Choroid plexus epithelial cell (primary cell): ENCODE data around the gene VTI1A.
"Not testable (repeated sequence)": the region's sequence is repeated elsewhere in the genome, so short reads cannot be mapped to it uniquely, and the experiment has no call there.

Experiments used
- DNase-seq: peaks from one replicate; pipeline ENCODE4 v3.0.0-alpha.2; 2010; ENCODE audit warnings: low read depth
- H3K4me3 ChIP-seq: 2 replicates; pipeline ENCODE4 v1.5.1; 2011; ENCODE audit warnings: low read depth, mild to moderate bottlenecking, control low read depth, low read length, moderate library complexity
- TF ChIP-seq, protein P1 (sequence below): conservative IDR thresholded peaks from 2 replicates; pipeline ENCODE4 v1.5.1; 2011; ENCODE audit warnings: low read depth, mild to moderate bottlenecking, control low read depth, inconsistent platforms, low read length, moderate library complexity

The VTI1A gene

DNA sequence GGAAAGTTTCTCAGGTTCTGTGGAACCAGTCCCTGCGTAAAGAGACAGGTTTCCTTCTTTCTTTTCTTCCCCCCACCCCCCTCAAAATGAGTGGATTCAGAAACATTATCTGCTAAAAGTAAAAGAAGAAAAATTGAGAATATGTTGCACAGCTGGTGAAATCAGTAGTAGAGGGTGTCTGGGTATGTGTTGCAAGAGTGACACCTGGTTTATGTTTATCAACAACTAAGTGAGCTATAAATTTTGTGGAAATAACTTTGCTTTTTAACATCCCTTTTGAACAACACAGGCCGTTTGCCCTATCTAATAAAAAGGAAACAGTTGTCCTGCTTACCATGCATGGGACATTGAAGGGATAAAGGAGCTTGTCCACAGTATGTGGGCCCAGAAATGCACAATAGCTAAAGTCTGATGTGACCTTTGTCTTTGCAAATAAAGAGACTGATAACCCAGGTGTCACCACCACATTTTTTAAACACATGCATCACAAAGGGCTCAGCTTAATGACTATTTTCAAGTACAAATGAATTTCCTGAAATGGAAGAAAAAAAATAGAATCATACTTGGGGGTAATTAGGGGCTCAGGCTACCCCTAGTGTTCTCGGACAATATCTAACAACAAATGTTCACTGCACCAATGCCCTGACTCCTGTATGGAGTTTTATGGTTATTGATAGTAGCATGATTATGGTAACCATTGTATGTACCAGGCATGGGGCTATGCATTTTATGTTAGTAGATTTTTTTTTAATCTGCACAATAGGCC, 281.3 kb downstream of the VTI1A start:
- H3K4me3 ChIP-seq = no peak overlapping the region
- TF ChIP-seq, protein P1, sequence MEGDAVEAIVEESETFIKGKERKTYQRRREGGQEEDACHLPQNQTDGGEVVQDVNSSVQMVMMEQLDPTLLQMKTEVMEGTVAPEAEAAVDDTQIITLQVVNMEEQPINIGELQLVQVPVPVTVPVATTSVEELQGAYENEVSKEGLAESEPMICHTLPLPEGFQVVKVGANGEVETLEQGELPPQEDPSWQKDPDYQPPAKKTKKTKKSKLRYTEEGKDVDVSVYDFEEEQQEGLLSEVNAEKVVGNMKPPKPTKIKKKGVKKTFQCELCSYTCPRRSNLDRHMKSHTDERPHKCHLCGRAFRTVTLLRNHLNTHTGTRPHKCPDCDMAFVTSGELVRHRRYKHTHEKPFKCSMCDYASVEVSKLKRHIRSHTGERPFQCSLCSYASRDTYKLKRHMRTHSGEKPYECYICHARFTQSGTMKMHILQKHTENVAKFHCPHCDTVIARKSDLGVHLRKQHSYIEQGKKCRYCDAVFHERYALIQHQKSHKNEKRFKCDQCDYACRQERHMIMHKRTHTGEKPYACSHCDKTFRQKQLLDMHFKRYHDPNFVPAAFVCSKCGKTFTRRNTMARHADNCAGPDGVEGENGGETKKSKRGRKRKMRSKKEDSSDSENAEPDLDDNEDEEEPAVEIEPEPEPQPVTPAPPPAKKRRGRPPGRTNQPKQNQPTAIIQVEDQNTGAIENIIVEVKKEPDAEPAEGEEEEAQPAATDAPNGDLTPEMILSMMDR = no peak

DNA sequence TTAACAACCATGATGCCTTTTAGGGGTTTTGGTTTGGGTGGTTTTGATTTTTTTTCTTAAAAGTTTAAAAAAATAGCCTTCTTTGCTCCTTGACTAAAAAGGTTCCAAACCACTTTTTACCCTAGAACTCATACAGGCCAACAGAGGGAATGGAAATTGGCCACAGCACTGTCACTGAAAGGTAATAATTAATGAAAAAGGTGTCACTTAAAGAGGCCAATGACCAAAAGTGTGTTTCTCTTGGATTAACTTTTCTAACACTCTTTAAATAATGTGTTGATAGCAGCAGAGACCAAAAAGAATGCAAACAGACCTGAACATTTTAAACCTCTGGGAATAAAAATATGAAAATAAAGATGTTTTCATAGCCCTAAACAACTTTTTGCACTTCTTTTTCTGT, 282.0 kb downstream of the VTI1A start:
- TF ChIP-seq, protein P1 = no peak
- no peak overlapping the region for H3K4me3 ChIP-seq
- no peak for DNase-seq

More for the DNA sequence above, 281.3 kb downstream of the VTI1A start:
- no peak for DNase-seq

DNA sequence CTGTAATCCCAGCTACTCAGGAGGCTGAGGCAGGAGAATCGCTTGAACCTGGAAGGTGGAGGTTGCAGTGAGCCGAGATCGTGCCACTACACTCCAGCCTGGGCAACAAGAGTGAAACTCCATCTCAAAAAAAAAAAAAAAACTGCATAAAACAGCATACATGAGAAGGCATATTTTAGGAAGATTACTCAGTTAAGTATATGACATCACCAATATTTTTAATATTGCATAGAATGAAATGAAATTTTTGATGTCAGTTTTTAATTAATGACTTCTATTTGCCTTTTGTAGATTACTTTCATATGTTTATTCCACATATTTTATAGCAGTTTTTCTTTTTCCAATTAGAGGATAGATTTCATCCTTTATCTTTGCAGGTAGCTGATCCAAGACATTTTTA, 284.4 kb downstream of the VTI1A start:
- not testable (repeated sequence) for H3K4me3 ChIP-seq, DNase-seq

DNA sequence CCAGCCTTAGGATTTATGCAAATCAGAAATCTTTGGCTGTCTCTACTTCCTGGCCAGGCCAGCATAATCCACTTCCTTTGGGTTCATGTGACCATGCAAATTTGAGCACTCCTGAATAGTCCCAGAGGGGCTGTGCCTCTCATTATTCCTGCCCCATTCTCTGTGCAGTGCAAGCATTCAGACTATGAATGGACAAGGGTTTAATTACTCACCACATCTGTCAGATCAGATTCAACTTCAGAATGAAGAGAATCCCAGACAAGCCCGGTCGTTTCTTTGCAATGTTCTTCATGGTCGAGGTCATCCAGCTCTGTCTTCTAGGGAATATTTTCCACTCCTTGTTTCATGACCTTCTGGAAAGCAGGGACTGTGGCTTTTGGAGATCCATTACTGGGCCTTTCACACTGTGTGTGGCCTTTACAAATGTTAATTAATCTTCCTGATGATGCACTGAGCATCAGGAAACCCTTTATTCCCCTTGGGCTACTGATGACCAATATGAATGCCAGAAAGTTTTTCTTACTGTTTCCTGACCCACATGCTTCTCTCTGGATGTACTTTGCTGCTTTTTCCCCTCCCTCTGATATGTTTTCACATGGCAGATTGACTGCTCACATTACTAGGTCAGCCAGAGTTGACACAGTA, 285.4 kb downstream of the VTI1A start:
- TF ChIP-seq, protein P1 = no peak
- no peak overlapping the region for H3K4me3 ChIP-seq
- DNase-seq = no peak

DNA sequence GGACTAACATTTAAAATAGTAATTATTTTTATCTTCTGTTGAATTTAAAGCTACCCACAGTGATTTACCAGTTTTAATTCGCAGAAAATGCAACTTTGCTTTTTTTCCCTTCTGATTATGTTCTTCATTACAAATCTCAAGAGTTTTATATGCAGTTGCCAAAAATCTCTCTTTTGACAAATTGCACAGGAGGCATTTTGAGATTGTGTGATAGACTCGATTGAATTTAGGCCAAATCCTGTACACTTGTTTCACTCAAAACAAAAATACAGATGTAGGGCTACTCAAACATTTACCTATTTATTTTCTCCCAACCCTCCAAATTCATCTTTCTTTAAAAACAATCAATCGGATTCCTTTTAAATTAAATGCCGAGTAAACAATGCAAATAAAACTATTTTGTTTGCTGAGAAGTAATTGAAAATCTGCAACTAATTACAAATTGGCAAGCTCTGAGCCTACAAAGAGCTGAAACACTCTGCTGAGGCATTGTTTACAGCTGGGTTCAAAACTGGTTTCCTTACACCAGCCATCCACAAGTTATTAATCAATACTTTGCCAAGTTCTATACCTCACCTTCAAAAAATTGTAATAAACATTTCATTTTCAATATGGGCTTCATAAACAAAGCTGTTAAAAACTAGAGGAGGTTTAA, 288.2 kb downstream of the VTI1A start:
- no peak for DNase-seq
- H3K4me3 ChIP-seq = no peak overlapping the region
- TF ChIP-seq, protein P1 = no peak

DNA sequence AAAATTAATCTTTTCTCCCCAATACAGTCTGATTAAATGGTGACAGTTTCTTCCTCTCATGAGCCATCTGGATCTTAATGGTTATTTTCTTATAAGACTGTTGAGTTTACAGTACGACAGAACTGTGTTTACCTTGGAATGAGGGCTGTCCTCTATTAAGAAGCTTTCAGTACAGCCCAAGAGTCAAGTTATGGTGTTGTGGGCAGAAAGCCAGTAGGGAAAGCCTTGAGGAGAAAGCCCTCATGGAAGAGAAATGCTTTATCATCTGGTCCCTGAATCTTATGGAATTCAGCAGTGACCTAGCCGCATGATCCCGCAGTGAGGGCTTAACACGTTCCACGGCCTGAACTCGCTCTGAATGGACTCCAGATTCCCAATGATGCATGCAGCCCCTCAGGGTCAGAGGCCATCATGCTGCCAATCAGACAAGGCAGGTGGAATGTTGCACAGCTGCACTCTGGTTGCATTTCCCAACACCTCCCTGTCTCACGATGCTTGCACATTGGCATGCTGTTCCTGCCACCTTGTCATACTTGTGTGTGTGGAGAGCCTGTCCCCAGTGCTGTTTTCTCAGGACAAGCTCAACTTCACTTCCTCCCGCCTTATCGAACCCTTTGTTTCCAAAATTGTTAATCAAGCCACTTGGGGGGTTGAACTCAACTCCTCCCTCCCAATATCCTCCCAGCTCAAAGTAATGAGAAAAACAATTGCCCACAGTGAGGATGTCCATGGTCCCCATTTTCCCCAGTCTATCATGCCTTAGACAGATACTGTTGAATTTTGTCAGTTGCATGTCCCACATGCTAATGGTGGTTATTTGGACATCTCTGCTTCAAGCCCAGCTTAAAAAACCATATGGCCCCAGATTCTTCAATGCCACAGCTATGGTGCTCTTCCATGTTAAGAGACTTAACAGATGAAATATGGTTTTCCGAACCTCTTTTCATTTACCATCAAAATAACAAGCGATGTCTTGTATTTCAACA, 291.9 kb downstream of the VTI1A start:
- DNase-seq = peak; percentile 48
- TF ChIP-seq, protein P1 = no peak
- H3K4me3 ChIP-seq = no peak overlapping the region
